BE2C (cell line): ENCODE measurements around the gene ZNRD2. TPM values are rescaled to one million over a fixed set of nuclear protein-coding genes. Genes with fewer than 3 reads are reported as not detected.
"Not testable (repeated sequence)": the region's sequence is repeated elsewhere in the genome, so short reads cannot be mapped to it uniquely, and the experiment has no call there.

Source experiments
- DNase-seq: peaks from one replicate; pipeline ENCODE4 v3.0.0-alpha.2; 2020
- H3K27me3 ChIP-seq: fragments of 250-450 bp; sonication (Bioruptor Pico); 2 replicates; pipeline ENCODE4 v1.5.1; 2020; ENCODE audit warnings: mild to moderate bottlenecking
- H3K36me3 ChIP-seq: fragments of 250-450 bp; sonication (Bioruptor Pico); 2 replicates; pipeline ENCODE4 v1.5.1; 2020; ENCODE audit warnings: mild to moderate bottlenecking
- H3K4me1 ChIP-seq: fragments of 250-450 bp; sonication (Bioruptor Pico); 2 replicates; pipeline ENCODE4 v1.5.1; 2020
- H3K4me3 ChIP-seq: 2 replicates; pipeline ENCODE4 v1.5.1; 2011; ENCODE audit warnings: low read depth, low read length
- H3K9me3 ChIP-seq: fragments of 250-450 bp; sonication (Bioruptor Pico); 2 replicates; pipeline ENCODE4 v1.5.1; 2020
- CTCF ChIP-seq: IDR thresholded peaks from 2 replicates; pipeline ENCODE4 v1.5.1; 2012; ENCODE audit warnings: mild to moderate bottlenecking, low read depth, low read length
- polyA plus RNA-seq: library from polyadenylated mRNA; unstranded; fragments of >200 nt; gene quantifications from one replicate; pipeline ENCODE4 v1.2.1, GENCODE V29; 2012; ENCODE audit warnings: low read depth, missing spikeins; ENCODE audit not compliant: insufficient read length, insufficient read depth

The ZNRD2 gene
- polyA plus RNA-seq: 321 TPM

GRCh38 chr11:65569973-65570918 lies at the start of gene ZNRD2:
Gene ZNRD2, plus strand, starts transcription at chr11:65570477. Its CDS starts 15 bp downstream, at chr11:65570492.
- Histone ChIP-seq H3K9me3 (no peaks in the 10 kb centered on the region), H3K27me3 (no peaks in the 10 kb centered on the region), H3K4me3 (peak within 1 kb of the TSS; percentile 80), H3K36me3 (peaks cover 4% of the 10 kb centered on the region; the same call in 1 of the 2 replicates), H3K4me1 (no peaks in the 10 kb centered on the region)
- TF ChIP-seq CTCF: peak; percentile 39
- peak; percentile 96 for DNase-seq

GRCh38 chr11:65521777-65522521 lies 48.3 kb upstream of the ZNRD2 start:
- H3K27me3 ChIP-seq, H3K9me3 ChIP-seq, DNase-seq, H3K4me1 ChIP-seq, H3K4me3 ChIP-seq, H3K36me3 ChIP-seq: not testable (repeated sequence)

- not testable (repeated sequence) for H3K9me3 ChIP-seq, H3K27me3 ChIP-seq, H3K4me3 ChIP-seq, DNase-seq, H3K4me1 ChIP-seq, H3K36me3 ChIP-seq
These were observed 47.3 kb upstream of the ZNRD2 start for GRCh38 chr11:65522718-65523630.

- not testable (repeated sequence) for H3K36me3 ChIP-seq, H3K4me3 ChIP-seq, H3K27me3 ChIP-seq, H3K4me1 ChIP-seq, DNase-seq, H3K9me3 ChIP-seq
These were observed 46.7 kb upstream of the ZNRD2 start for GRCh38 chr11:65523631-65523968.

GRCh38 chr11:65524014-65524740 lies 46.1 kb upstream of the ZNRD2 start:
- Histone ChIP-seq H3K27me3 (no peaks in the 10 kb centered on the region), H3K9me3 (no peaks in the 10 kb centered on the region), H3K4me1 (no peaks in the 10 kb centered on the region), H3K36me3 (no peaks in the 10 kb centered on the region), H3K4me3 (peak overlapping the region; percentile 41)
- TF ChIP-seq CTCF: no peak
- DNase-seq: no peak

- no peaks in the 10 kb centered on the region for H3K36me3 ChIP-seq
- no peaks in the 10 kb centered on the region for H3K9me3 ChIP-seq
- TF ChIP-seq CTCF: no peak
- H3K27me3 ChIP-seq: no peaks in the 10 kb centered on the region
- peak; percentile 70 for DNase-seq
- H3K4me1 ChIP-seq: no peaks in the 10 kb centered on the region
- peak within 1 kb of the TSS; percentile 69 for H3K4me3 ChIP-seq
These were observed 45.3 kb upstream of the ZNRD2 start, which contains the start of gene SCYL1 for GRCh38 chr11:65524741-65525545. Gene SCYL1, plus strand, starts transcription at chr11:65525083. Its CDS starts 71 bp downstream, at chr11:65525154.
